ENCODE results near the gene DMWD.
A peak's percentile ranks its signal among the peaks of the same experiment; 100 is the strongest.

The DMWD gene, protein sequence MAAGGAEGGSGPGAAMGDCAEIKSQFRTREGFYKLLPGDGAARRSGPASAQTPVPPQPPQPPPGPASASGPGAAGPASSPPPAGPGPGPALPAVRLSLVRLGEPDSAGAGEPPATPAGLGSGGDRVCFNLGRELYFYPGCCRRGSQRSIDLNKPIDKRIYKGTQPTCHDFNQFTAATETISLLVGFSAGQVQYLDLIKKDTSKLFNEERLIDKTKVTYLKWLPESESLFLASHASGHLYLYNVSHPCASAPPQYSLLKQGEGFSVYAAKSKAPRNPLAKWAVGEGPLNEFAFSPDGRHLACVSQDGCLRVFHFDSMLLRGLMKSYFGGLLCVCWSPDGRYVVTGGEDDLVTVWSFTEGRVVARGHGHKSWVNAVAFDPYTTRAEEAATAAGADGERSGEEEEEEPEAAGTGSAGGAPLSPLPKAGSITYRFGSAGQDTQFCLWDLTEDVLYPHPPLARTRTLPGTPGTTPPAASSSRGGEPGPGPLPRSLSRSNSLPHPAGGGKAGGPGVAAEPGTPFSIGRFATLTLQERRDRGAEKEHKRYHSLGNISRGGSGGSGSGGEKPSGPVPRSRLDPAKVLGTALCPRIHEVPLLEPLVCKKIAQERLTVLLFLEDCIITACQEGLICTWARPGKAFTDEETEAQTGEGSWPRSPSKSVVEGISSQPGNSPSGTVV

DNA sequence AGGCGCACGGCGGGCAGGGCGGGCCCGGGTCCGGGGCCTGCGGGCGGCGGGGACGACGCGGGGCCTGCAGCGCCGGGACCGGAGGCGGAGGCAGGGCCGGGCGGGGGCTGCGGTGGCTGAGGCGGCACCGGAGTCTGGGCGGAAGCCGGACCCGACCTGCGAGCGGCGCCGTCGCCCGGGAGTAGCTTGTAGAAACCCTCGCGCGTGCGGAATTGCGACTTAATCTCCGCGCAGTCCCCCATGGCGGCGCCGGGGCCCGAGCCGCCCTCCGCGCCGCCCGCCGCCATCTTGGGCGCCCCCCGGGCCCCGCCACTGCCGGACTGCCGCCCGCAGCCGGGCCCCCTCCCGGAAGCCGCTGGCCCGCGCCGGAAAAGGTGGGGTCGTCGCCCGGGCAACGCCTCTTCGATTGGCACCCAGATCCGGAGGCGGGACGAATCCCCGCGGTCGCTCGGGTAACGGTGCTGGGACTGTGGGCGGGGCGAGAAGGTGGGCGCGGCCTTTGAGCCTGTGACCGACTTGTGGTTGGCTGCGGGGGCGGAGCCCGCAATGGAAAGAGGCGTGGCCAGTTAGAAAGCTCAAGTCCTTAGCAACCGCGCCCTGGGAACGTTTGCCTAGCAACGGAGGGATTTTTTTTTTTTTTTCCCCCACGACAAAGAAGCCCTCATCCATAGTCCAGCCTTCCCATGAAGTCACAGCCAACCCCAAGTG lies at the start of gene DMWD:
Gene DMWD (minus strand): TSS at position 376 of the 708 bp plus-strand sequence. CDS start 89 bp downstream, at position 287.
- DNase-seq, result peak; percentile 98

- DNase-seq, result no peak
Measured at GRCh38 chr19:45842198-45842597, 49.6 kb upstream of the DMWD start.

GRCh38 chr19:45834970-45835369 lies 42.3 kb upstream of the DMWD start:
- no peak for DNase-seq

- DNase-seq, result no peak
Measured at GRCh38 chr19:45828945-45829344, 36.3 kb upstream of the DMWD start.

DNA sequence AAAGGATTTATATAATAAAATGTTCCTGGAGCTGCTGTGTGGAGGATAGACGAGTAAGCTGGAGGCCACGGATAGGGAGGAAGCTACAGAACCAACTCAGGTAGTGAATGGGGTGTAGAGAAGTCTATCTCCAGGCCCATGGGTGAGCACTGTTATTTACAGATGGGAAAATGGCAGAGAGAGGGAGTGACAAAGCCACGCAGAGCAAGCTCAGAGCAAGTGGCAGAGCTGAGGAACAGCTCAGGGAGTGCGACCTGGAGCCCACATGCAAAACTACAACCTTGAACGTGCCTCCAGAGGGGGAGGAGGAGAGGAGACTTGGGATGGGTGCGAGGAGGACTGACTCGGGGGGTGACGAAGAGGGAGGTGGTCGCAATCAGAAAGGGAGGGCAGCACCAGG lies 35.9 kb upstream of the DMWD start:
- DNase-seq, result no peak

DNA sequence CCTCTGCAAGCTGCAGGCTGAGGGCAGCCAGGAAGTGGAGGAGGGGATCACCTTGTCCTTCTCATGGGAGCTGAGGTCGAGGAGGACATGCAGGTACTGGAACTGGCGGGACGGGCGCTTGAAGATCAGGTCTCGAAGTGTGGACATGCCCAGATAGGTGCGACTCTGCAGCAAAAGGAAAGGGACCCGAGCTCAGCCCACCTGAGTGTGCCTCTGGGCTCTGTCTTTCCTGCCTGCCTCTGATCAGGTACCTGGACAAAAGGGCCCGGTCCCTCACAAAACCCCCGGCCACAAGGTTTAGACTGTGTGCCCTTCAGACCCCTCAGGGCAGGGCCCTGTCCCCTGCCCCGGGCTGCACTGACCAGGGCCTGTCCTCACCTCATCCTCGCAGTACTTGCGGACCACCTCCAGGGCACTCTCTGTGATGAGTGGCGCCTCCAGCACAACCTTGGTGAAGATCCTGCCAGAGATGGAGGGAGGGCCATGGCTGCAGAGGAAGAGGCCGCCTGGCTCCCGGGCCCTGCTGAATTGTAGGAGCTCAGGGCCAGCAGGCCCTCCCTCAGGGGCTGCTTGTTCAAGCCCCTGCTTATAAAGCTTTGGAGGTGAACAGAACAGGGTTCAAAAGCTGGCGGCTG lies 34.9 kb upstream of the DMWD start:
- no peak for DNase-seq

DNA sequence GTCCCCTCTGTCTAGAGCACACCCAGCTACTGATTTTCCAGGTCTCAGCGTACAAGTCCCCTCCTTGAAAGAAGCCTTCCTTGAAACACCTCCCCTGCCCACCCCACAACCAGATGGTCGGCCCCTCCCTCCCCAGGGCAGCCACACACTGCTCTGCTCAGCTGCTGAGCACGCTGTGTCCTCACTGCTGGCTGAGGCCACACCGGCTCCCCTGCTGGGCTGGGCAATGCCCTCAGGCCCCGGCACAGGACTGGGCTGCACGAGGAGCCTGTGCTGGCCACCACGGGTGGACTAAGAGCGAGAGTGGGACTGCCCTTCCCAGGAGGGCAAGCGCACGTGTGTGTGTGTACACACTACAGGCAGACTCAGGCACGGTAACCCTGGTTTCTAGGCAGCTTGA lies 34.3 kb upstream of the DMWD start:
- no peak for DNase-seq

GRCh38 chr19:45825917-45826893 lies 33.6 kb upstream of the DMWD start:
- DNase-seq, result no peak

- DNase-seq, result no peak
Measured at GRCh38 chr19:45825263-45825605, 32.6 kb upstream of the DMWD start.

DNA sequence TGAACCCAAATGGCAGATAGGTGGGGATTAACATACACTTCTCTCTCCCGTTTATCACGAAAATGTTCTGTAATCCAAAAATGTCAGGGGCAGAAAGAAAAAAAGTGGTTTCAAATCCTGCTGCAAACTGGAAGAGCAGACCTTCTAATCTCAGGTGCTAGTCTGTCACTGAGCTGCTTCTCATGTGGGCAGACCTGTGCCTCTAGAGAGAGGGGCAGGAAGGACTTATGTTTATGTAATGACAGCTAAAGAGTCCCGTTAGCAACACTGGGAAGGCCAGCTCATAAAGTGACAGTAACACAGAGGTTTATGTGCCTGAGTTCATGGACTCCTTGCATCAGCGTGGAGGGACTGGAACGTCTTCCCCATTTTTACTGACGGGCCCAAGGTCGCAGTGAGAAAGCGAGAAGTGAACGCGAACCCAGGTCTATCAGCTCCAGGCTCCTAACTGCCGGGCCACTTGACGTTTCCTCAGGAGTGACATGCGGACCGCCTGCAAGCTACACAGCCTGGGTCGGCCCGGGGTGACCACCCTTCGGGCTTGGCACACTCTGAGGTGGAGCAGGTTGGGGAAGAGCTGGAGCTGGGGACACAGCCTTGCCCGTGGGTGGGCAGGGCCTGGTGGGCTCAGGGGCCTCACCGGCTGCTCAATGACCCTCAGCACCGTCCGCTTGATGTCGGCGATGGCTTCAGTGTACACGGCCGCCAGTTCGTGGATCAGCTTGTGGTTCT lies 32.1 kb upstream of the DMWD start:
- no peak for DNase-seq

- DNase-seq, result peak; percentile 85
Measured at GRCh38 chr19:45824041-45824471, 31.4 kb upstream of the DMWD start.

- DNase-seq, result no peak
Measured at GRCh38 chr19:45823182-45823581, 30.5 kb upstream of the DMWD start.

DNA sequence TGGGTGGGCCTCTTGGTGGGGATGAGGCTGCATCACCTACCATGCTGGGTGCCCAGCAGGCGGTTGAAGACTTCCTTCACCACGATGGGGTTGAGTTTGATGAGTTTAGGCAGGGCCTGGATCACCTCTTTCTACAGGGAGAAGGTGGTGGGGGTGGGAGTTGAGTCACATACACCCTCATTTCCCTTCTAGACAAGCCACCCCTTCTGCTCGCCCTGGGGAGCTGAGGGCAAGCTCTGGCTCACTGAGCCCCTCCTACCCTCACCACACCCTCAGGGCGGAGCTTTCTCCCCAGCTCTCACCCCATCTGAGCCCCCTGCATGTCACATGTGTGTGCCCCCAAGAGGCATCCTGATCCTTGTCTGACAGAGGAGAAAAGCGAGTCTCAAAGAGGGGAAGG lies 30.1 kb upstream of the DMWD start:
- DNase-seq, result peak; percentile 13

DNA sequence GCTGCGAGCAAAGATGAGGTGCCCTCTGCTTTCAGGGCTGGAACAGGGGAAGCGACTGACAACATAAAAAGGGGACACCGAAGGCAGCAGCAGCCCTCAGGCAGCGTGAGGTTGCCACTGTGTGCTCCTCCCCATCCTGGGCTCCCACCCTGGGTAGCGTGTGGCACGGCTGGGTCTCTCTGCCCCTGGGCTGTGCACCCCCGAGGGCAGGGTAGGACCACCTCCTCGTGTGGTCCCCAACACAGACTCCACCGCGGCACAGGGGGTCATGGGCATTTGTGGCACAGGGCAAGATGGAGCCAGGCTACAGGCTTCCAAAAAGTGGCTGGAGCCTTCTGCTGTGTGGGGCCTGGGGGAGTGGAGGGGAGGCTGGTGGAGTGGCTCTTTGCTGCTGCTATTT lies 28.9 kb upstream of the DMWD start:
- DNase-seq, result no peak

DNA sequence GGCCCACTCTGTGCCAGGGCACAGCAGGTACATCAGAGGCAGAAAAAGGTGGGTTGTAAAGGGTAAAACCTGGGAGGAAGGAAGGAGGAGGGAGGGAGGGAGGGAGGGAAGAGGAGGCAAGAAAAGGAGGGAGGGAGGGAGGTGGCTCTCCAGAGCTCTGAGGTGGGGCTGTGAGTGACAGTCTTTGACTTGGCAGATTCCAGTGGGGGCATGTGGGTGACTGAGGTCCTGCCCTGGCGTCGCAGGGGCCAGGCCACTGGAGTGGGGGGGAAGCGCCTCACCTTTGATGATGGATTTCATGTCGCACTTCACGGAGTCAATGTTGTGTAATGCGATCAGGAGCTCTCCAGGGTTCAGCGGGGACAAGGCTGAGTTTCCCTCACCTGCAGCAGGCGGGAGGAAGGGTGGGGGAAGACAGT lies 28.5 kb upstream of the DMWD start:
- no peak for DNase-seq

DNA sequence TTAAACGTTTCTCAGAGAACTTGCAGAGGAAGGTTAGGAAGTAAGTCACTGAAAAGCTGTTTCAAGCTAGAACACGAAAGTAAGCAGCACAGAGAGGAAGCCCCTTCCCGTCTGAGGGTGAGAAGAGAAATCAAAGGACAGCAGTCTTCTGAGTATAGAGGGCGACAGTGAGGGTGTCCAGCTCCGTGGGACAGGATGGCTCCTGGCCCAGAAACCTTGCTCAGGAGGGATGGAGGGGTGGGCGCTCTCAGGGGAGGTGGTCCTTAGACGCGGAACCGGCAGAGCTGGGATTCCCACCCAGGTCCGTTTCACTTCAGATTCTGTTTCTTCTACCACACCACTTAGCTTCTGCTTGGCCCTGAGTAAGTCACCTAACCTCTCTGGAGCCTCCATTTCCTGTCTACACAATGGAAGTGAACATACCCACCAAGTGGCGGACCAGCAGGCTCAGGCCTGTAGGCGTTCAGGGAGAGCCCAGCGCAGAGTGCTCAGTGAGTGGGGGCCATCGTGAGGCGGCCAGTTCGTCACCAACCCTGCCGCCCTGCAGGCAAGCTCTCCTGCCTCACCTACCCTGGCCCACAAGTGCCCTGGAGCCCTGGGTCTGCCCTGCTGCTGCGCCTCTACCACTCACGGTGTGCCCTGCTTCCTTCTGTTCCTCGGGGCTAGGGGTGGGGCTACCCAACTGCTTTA lies 27.9 kb upstream of the DMWD start:
- no peak for DNase-seq

GRCh38 chr19:45819769-45820168 lies 27.1 kb upstream of the DMWD start:
- DNase-seq, result no peak

DNA sequence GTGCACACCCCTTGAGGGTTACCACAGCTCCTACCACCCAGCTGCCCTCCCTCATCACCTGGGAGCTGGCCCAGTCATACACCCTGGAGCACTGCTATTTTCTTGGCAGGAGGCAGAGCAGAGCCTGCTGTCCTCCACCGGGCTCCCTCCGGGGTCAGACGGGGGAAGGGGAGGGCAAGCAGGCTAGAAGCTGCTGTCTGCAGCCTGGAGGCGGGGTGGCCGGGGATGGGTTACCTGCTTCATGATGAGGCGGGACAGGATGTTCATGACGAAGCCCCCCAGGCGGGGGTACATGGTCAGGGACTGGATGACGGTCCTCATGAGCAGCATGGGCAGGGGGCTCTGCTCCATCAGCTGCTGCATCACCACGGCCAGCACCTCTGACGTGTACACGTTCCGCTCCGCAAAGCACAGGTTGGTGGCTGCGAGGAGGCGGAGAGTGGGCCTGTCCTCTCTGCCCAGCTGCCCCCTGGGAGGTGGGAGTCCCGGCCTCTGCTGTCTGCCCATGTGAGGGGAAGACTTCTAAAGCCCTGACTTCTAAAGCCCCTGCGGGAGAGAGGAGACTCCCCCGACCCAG lies 25.2 kb upstream of the DMWD start:
- no peak for DNase-seq

- DNase-seq, result peak; percentile 94
Measured at GRCh38 chr19:45817010-45817724, 24.5 kb upstream of the DMWD start.

Data from NCI-H2171 treated with DMSO at 0.1 percent for 48 hours (cell line).